ENCODE measurements around the gene PHYKPL. TPM values are rescaled to one million over a fixed set of nuclear protein-coding genes. Genes with fewer than 3 reads are reported as not detected.
A peak's percentile ranks its signal among the peaks of the same experiment; 100 is the strongest.

Gene PHYKPL
- total RNA-seq, 2 experiments from 2014 or later: 106 to 112 TPM

GRCh38 chr5:178223196-178223773, 9.3 kb downstream of the PHYKPL start:
- DNase-seq: no peak
- H3K36me3 Mint-ChIP-seq (ENCODE audit: low read depth): peaks cover 70% of the 10 kb centered on the region
- CTCF ChIA-PET: interaction anchor here (0.6 kb wide), 1 partner anchor 16 kb away, joined by 3 read pairs; no protein-coding TSS in a partner anchor
- H3K4me1 Mint-ChIP-seq: peaks cover 37% of the 10 kb centered on the region
- H3K9me3 Mint-ChIP-seq: no peaks in the 10 kb centered on the region
- H3K27me3 Mint-ChIP-seq: no peaks in the 10 kb centered on the region
- POLR2A ChIA-PET: no interaction called here
- no peak overlapping the region for H3K4me3 Mint-ChIP-seq
- H3K27ac Mint-ChIP-seq: peak overlapping the region; percentile 45

DNA sequence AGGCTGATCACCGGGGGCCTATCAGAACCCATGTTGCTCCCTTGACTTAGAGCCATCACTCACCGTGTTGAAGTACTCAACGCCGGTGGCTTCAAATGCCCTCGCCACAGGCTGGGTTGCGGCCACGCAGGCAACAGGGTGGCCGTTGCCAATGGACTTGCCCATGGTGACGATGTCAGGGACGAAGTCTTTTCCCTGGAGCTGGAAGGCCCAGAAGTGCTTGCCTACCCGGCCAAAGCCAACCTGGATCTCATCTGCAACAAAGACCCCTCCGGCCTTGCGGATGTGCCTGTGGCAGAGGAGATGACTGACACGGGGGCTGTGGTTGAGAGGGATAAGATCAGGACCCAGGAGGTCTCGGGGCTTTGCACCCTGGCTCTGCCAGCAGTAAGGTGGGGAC, 10.3 kb downstream of the PHYKPL start:
- CTCF ChIA-PET: no interaction called here
- no peak overlapping the region for H3K4me3 Mint-ChIP-seq
- H3K27me3 Mint-ChIP-seq: no peaks in the 10 kb centered on the region
- no peak for DNase-seq
- peaks cover 65% of the 10 kb centered on the region for H3K36me3 Mint-ChIP-seq (ENCODE audit: low read depth)
- no peaks in the 10 kb centered on the region for H3K9me3 Mint-ChIP-seq
- POLR2A ChIA-PET: interaction anchor here (1.1 to 1.7 kb wide), 3 partner anchors 9 to 18 kb away, joined by 4 to 7 read pairs (median 6); partner anchors contain the start of gene HNRNPAB
- H3K27ac Mint-ChIP-seq: no peak overlapping the region
- H3K4me1 Mint-ChIP-seq: peaks cover 28% of the 10 kb centered on the region

DNA sequence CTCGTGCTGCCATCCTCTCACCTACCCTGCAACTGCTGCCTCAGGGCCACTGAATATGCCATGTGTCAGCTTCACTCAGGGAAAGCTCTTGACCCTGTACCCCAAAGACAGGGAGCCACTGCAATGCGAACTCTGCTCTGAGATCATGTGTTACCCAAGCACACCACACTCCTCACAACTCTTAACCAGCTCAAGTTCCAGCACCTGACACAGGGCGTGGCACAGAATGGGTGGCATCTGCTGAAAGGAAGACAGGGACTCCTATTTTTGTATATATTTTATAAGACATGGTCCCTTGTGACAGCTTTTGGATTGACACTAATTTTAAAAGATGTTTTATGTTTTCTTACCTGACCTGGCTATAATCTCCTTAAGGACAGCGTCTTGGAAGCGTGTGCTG, 10.7 kb downstream of the PHYKPL start:
- Mint-ChIP-seq H3K36me3 (ENCODE audit: low read depth) (peaks cover 61% of the 10 kb centered on the region), H3K4me1 (peaks cover 24% of the 10 kb centered on the region), H3K4me3 (no peak overlapping the region), H3K27me3 (no peaks in the 10 kb centered on the region), H3K9me3 (no peaks in the 10 kb centered on the region), H3K27ac (peak overlapping the region; percentile 17)
- DNase-seq: no peak
- CTCF ChIA-PET: no interaction called here
- POLR2A ChIA-PET: interaction anchor here (1.1 to 1.7 kb wide), 4 partner anchors 8 to 18 kb away, joined by 4 to 7 read pairs (median 5); partner anchors contain the start of gene HNRNPAB

DNA sequence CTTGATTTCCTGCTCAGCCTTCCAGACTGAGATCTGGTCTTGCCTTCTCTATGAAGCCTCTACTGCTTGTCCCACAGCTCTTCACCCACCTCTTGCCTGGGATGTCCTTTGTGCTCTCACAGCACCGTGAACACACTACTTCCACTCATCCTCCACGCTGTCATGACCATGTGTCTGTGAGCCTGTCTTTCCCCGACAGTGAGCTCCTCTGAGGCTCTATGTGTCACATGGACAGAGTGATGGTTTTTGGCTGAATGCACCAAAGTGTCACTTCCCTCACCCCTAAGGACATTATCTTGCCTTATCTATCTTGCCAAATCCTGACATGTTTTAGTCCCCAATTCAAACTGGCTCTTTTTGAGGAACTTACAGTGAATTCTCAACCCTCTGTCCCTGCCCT, 11.3 kb downstream of the PHYKPL start:
- H3K36me3 Mint-ChIP-seq (ENCODE audit: low read depth): peaks cover 61% of the 10 kb centered on the region
- H3K4me1 Mint-ChIP-seq: peaks cover 22% of the 10 kb centered on the region
- H3K27ac Mint-ChIP-seq: peak overlapping the region; percentile 17
- no peak overlapping the region for H3K4me3 Mint-ChIP-seq
- H3K9me3 Mint-ChIP-seq: no peaks in the 10 kb centered on the region
- no peaks in the 10 kb centered on the region for H3K27me3 Mint-ChIP-seq
- ChIA-PET CTCF (no interaction called here), POLR2A (interaction anchor here (1.1 to 1.7 kb wide), 4 partner anchors 8 to 17 kb away, joined by 4 to 7 read pairs (median 5); partner anchors contain the start of gene HNRNPAB)
- no peak for DNase-seq

GRCh38 chr5:178218827-178219226, 13.8 kb downstream of the PHYKPL start:
- Mint-ChIP-seq H3K27me3 (no peaks in the 10 kb centered on the region), H3K4me1 (peaks cover 23% of the 10 kb centered on the region), H3K36me3 (ENCODE audit: low read depth) (peaks cover 69% of the 10 kb centered on the region), H3K9me3 (no peaks in the 10 kb centered on the region), H3K27ac (no peak overlapping the region), H3K4me3 (no peak overlapping the region)
- ChIA-PET POLR2A (no interaction called here), CTCF (no interaction called here)
- DNase-seq: no peak

DNA sequence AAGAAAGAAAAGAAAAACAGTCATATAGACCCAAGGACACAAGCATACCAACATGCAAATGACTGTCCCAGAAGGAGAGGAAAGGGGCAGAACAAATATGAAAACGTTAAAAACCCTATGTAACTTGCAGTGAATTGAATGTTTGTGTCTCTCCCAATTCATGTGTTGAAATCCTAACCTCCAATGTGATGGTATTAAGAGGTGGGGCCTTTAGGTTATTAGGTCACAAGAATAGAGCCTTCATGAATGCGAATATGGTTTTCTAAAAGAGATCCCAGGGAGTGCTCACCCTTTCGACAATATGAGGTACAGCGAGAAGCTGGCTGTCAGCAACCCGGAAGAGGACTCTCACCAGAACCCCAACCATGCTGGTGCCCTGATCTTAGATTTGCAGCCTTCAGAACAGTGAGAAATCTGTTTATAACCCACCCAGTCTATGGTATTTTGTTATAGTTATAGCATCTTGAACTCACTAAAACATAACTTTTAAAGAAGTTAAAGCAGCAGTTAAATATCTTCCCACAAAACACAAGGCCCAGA, 14.3 kb downstream of the PHYKPL start:
- H3K9me3 Mint-ChIP-seq: no peaks in the 10 kb centered on the region
- POLR2A ChIA-PET: no interaction called here
- CTCF ChIA-PET: interaction anchor here (0.6 kb wide), 1 partner anchor 195 kb away, joined by 3 read pairs; no protein-coding TSS in a partner anchor
- H3K27ac Mint-ChIP-seq: no peak overlapping the region
- H3K4me1 Mint-ChIP-seq: peaks cover 23% of the 10 kb centered on the region
- peaks cover 70% of the 10 kb centered on the region for H3K36me3 Mint-ChIP-seq (ENCODE audit: low read depth)
- DNase-seq: no peak
- H3K4me3 Mint-ChIP-seq: no peak overlapping the region
- no peaks in the 10 kb centered on the region for H3K27me3 Mint-ChIP-seq

- peaks cover 76% of the 10 kb centered on the region for H3K36me3 Mint-ChIP-seq (ENCODE audit: low read depth)
- ChIA-PET CTCF (no interaction called here), POLR2A (interaction anchor here (0.6 to 12.2 kb wide), 4 partner anchors 11 to 67 kb away, joined by 3 to 120 read pairs (median 45); partner anchors contain the start of genes HNRNPAB and PHYKPL)
- H3K4me3 Mint-ChIP-seq: no peak overlapping the region
- H3K9me3 Mint-ChIP-seq: no peaks in the 10 kb centered on the region
- peaks cover 16% of the 10 kb centered on the region for H3K4me1 Mint-ChIP-seq
- no peak overlapping the region for H3K27ac Mint-ChIP-seq
- no peaks in the 10 kb centered on the region for H3K27me3 Mint-ChIP-seq
- no peak for DNase-seq
Observed at GRCh38 chr5:178216779-178217178, 15.8 kb downstream of the PHYKPL start.

DNA sequence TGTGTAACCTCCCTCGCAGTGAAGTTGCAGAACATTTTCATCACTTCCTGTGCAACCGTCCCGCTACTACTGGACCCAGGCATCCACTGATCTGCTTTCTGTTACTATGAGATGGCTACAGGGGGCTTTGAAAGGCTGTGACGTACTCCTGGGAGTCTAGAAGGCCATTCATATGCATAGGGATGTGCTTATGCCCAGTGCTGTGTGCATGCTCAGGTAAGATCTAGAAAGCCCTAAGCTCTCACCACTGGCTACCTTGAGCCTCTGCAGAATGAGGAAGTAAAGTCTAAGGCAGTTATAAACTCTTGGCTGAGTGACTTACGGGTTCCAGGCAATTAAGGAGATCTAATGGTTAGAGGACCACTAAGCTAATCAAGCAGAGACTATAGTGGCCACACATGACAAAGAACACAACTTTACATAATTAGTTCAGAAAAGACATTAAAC, 16.5 kb downstream of the PHYKPL start:
- peaks cover 76% of the 10 kb centered on the region for H3K36me3 Mint-ChIP-seq (ENCODE audit: low read depth)
- ChIA-PET CTCF (no interaction called here), POLR2A (interaction anchor here (1.1 to 12.2 kb wide), 3 partner anchors 10 to 15 kb away, joined by 3 to 120 read pairs (median 87); partner anchors contain the start of genes HNRNPAB and PHYKPL)
- no peak for DNase-seq
- no peaks in the 10 kb centered on the region for H3K9me3 Mint-ChIP-seq
- peaks cover 10% of the 10 kb centered on the region for H3K4me1 Mint-ChIP-seq
- no peak overlapping the region for H3K4me3 Mint-ChIP-seq
- H3K27ac Mint-ChIP-seq: peak overlapping the region; percentile 54
- H3K27me3 Mint-ChIP-seq: no peaks in the 10 kb centered on the region

DNA sequence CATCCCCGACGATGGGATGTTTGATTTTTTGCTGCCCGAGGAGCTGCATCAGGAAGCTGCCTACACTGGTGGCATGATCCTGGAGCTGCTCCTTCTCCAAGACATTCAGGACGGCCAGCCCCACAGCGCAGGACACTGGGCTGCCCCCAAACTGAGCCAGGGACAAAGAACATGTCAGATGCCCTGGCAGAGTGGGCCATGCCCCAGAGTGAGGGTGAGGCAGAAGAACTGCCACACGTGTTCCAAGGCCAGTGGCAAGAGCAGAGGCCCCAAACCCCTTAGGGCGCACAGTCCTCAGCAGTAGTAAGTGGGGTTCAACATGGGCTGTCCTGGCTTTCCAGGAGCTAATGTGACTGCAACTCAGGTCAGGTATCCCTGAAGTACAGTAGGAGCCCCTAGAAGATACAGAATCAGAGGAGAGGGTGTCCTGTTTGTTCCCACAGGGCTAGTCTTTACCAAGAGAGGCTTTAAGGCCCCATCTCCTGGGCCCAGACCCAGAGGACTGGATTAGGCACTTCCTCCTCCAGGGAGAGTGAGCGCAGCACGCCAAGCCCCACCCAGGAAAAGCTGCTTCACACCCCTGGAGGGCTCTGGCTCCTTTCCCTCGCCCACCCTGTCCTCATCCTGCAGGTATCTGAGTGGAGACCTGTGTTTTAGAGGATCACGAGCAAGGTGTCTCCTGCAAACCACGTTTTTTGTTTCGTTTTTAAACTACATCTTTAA, 17.2 kb downstream of the PHYKPL start:
- peaks cover 77% of the 10 kb centered on the region for H3K36me3 Mint-ChIP-seq (ENCODE audit: low read depth)
- peaks cover 6% of the 10 kb centered on the region for H3K4me1 Mint-ChIP-seq
- ChIA-PET POLR2A (interaction anchor here (5.6 to 12.2 kb wide), 2 partner anchors 10 to 14 kb away, joined by 87 to 120 read pairs; partner anchors contain the start of genes HNRNPAB and PHYKPL), CTCF (no interaction called here)
- no peak overlapping the region for H3K27ac Mint-ChIP-seq
- no peaks in the 10 kb centered on the region for H3K27me3 Mint-ChIP-seq
- DNase-seq: no peak
- no peak overlapping the region for H3K4me3 Mint-ChIP-seq
- H3K9me3 Mint-ChIP-seq: no peaks in the 10 kb centered on the region

DNA sequence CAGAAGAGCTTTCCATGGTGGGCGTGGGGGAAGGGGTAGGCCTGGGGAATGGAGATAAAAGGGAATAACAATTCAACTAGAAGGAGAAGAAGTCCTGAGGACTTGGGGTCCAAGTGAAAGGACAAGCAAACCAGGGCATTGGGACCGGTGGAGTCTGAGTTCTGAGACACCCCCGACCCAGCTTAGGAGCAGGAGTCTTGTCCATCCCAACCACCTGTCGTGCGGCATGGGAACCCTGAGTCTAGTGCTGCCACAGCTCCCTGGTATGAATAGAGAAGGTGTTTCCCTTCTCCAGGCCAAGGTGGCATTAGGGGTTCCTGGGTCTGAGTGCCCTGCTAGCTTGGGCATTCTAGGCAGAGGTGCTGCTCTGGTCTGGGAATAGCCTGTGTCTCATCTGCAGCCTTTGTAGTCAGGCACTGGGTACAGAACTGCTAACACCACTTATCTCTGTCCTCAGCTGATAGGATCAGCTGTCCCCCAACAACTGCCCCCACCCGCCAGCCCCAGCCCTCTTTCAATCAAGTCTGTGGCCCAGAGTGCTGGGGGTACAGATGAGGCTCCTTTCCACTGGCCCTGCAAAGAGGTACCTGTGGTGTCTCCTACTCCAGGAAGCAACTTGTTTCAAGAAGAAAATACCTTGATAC, 18.3 kb downstream of the PHYKPL start:
- no peaks in the 10 kb centered on the region for H3K27me3 Mint-ChIP-seq
- ChIA-PET POLR2A (interaction anchor here (1.2 to 12.2 kb wide), 3 partner anchors 7 to 15 kb away, joined by 4 to 120 read pairs (median 87); partner anchors contain the start of genes HNRNPAB and PHYKPL), CTCF (interaction anchor here (2.1 kb wide), 1 partner anchor 21 kb away, joined by 4 read pairs; no protein-coding TSS in a partner anchor)
- peaks cover 83% of the 10 kb centered on the region for H3K36me3 Mint-ChIP-seq (ENCODE audit: low read depth)
- H3K27ac Mint-ChIP-seq: peak overlapping the region; percentile 38
- DNase-seq: no peak
- H3K4me1 Mint-ChIP-seq: peaks cover 11% of the 10 kb centered on the region
- no peak overlapping the region for H3K4me3 Mint-ChIP-seq
- no peaks in the 10 kb centered on the region for H3K9me3 Mint-ChIP-seq

DNA sequence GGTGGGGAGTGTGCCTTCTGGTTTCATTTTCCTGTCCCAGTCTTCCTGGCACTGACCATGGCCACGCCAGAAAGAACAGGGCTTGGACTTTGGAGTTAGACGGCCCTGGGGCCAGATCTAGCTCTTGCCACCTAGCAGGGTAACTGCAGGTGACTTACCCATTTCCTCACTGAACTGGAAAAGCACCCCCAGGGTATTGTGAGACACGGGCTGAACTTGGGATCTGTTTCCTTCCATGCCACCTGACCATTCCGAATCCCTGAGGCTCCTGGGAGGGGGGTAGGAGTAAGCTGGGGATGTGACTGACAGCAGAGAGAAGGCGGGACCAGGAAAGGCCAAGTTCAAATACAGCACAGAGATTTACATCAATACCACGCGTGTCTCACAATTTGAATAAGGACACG, 18.9 kb downstream of the PHYKPL start:
- Mint-ChIP-seq H3K9me3 (no peaks in the 10 kb centered on the region), H3K4me1 (peaks cover 15% of the 10 kb centered on the region), H3K36me3 (ENCODE audit: low read depth) (peaks cover 84% of the 10 kb centered on the region), H3K4me3 (no peak overlapping the region), H3K27ac (peak overlapping the region; percentile 38), H3K27me3 (no peaks in the 10 kb centered on the region)
- POLR2A ChIA-PET: interaction anchor here (1.2 to 12.2 kb wide), 3 partner anchors 8 to 15 kb away, joined by 4 to 120 read pairs (median 87); partner anchors contain the start of genes HNRNPAB and PHYKPL
- CTCF ChIA-PET: interaction anchor here (2.1 kb wide), 1 partner anchor 21 kb away, joined by 4 read pairs; no protein-coding TSS in a partner anchor
- DNase-seq: no peak

DNA sequence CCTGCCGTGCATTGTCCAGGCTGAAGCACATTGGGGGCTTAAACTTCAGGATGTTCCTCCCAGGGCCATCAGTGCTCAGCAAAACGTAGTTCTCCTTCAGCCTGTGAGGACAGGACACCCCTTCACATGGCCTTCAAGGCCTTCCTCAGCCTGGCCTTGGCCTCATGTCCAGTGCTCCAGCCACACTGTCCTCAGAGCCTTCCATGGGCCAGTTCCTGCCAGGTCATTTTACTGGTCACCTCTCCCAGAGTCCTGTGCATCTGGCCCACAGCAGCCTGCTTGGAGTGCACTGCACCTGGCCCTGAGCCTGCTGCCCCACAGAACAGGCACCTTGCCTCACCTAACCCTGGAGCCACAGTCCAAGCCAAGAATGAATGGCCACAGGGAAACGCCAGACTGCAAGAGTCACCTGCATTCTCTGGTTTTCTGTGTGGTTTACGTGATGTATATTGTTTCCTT, 19.6 kb downstream of the PHYKPL start:
- no peak overlapping the region for H3K27ac Mint-ChIP-seq
- peaks cover 18% of the 10 kb centered on the region for H3K4me1 Mint-ChIP-seq
- peaks cover 83% of the 10 kb centered on the region for H3K36me3 Mint-ChIP-seq (ENCODE audit: low read depth)
- H3K27me3 Mint-ChIP-seq: no peaks in the 10 kb centered on the region
- ChIA-PET CTCF (interaction anchor here (2.1 kb wide), 1 partner anchor 22 kb away, joined by 4 read pairs; no protein-coding TSS in a partner anchor), POLR2A (interaction anchor here (1.1 to 12.2 kb wide), 5 partner anchors 7 to 26 kb away, joined by 3 to 120 read pairs (median 6); partner anchors contain the start of genes HNRNPAB and PHYKPL)
- H3K9me3 Mint-ChIP-seq: no peaks in the 10 kb centered on the region
- no peak overlapping the region for H3K4me3 Mint-ChIP-seq
- DNase-seq: no peak

All from activated CD4-positive, alpha-beta memory T cell treated with anti-CD3 and anti-CD28 coated beads, Interleukin-2, amount 10 ng/mL, durations not matched to agents 7 days and 5 days (primary cell).